Mesenchymal stem cell (in vitro differentiated cells and primary cell): ENCODE measurements around the gene NFATC2IP.
"Not testable (repeated sequence)": the region's sequence is repeated elsewhere in the genome, so short reads cannot be mapped to it uniquely, and the experiment has no call there.

Experiments
- DNase-seq: peaks from one replicate; pipeline ENCODE4 v3.0.0-alpha.2; 2013
- H2AFZ ChIP-seq: one replicate; pipeline ENCODE4 v1.6.1; 2013; ENCODE audit warnings: low read depth, mild to moderate bottlenecking, control low read depth, inconsistent platforms, low read length, moderate library complexity
- H2AK5ac ChIP-seq: 2 replicates; pipeline ENCODE4 v1.6.1; 2013; ENCODE audit warnings: low read length, moderate library complexity, mild to moderate bottlenecking, inconsistent platforms; ENCODE audit not compliant: severe bottlenecking
- H2BK120ac ChIP-seq: one replicate; pipeline ENCODE4 v1.6.1; 2013; ENCODE audit warnings: low read depth, mild to moderate bottlenecking, inconsistent platforms, low read length, moderate library complexity
- H2BK12ac ChIP-seq, 2 experiments: one replicate each; pipeline ENCODE4 v1.6.1; 2013; ENCODE audit warnings: inconsistent platforms in 2 of 2, low read length in 2 of 2, mild to moderate bottlenecking in 2 of 2, moderate library complexity in 2 of 2, control low read depth in 1 of 2
- H2BK15ac ChIP-seq: one replicate; pipeline ENCODE4 v1.6.1; 2013; ENCODE audit warnings: mild to moderate bottlenecking, low read depth, inconsistent platforms; ENCODE audit not compliant: poor library complexity, severe bottlenecking
- H2BK5ac ChIP-seq: 2 replicates; pipeline ENCODE4 v1.6.1; 2013; ENCODE audit warnings: low read depth, mild to moderate bottlenecking, low read length, control low read depth, inconsistent platforms; ENCODE audit not compliant: poor library complexity, severe bottlenecking
- H3K14ac ChIP-seq, 2 experiments: one replicate each; pipeline ENCODE4 v1.6.1; 2013; ENCODE audit warnings: inconsistent platforms in 2 of 2, low read length in 2 of 2, control low read depth in 1 of 2, mild to moderate bottlenecking in 1 of 2, moderate library complexity in 1 of 2
- H3K18ac ChIP-seq, 2 experiments: one replicate each; pipeline ENCODE4 v1.6.1; 2013; ENCODE audit warnings: inconsistent platforms in 2 of 2, low read length in 2 of 2, control low read depth in 1 of 2, low read depth in 1 of 2, mild to moderate bottlenecking in 1 of 2
- H3K23ac ChIP-seq, 2 experiments: one replicate each; pipeline ENCODE4 v1.6.1; 2013; ENCODE audit warnings: inconsistent platforms in 2 of 2, low read length in 2 of 2, mild to moderate bottlenecking in 2 of 2, moderate library complexity in 2 of 2, control low read depth in 1 of 2
- H3K27ac ChIP-seq: 2 replicates; pipeline ENCODE4 v1.5.1; 2013; ENCODE audit warnings: mild to moderate bottlenecking, moderate library complexity, low read length, control low read depth, inconsistent platforms; ENCODE audit not compliant: poor library complexity, severe bottlenecking
- H3K27me3 ChIP-seq, 2 experiments: 2 replicates each; pipeline versions ENCODE4 v1.6.1 to v1.7.0; 2013; ENCODE audit warnings: low read length in 2 of 2, mild to moderate bottlenecking in 2 of 2, moderate library complexity in 2 of 2, control low read depth in 1 of 2, inconsistent platforms in 1 of 2; ENCODE audit not compliant: control insufficient read depth in 1 of 2, insufficient read depth in 1 of 2
- H3K36me3 ChIP-seq, 2 experiments: 2 replicates each; pipeline versions ENCODE4 v1.6.1 to v1.7.0; 2013; ENCODE audit warnings: low read length in 2 of 2, control low read depth in 1 of 2, inconsistent platforms in 1 of 2, low read depth in 1 of 2, mild to moderate bottlenecking in 1 of 2; ENCODE audit not compliant: insufficient read depth in 2 of 2, control insufficient read depth in 1 of 2
- H3K4ac ChIP-seq, 2 experiments: one replicate each; pipeline ENCODE4 v1.6.1; 2013; ENCODE audit warnings: inconsistent platforms in 2 of 2, low read length in 2 of 2, mild to moderate bottlenecking in 2 of 2, moderate library complexity in 2 of 2, control low read depth in 1 of 2, low read depth in 1 of 2
- H3K4me1 ChIP-seq: 2 replicates; pipeline ENCODE4 v1.6.1; 2013; ENCODE audit warnings: low read depth, low read length, control low read depth; ENCODE audit not compliant: control insufficient read depth, insufficient read depth
- H3K4me2 ChIP-seq: 2 replicates; pipeline ENCODE4 v1.6.1; 2013; ENCODE audit warnings: low read length, mild to moderate bottlenecking, inconsistent platforms; ENCODE audit not compliant: poor library complexity, severe bottlenecking
- H3K4me3 ChIP-seq, 2 experiments: 2 replicates each; pipeline versions ENCODE4 v1.5.1 to v1.7.0; 2013; ENCODE audit warnings: low read length in 2 of 2, mild to moderate bottlenecking in 2 of 2, control low read depth in 1 of 2, low read depth in 1 of 2; ENCODE audit not compliant: insufficient read depth in 1 of 2
- H3K79me1 ChIP-seq: replicated peaks from 2 replicates; pipeline ENCODE4 v1.6.1; 2013; ENCODE audit warnings: mild to moderate bottlenecking, control low read depth, low read length, inconsistent platforms; ENCODE audit not compliant: poor library complexity, severe bottlenecking
- H3K9ac ChIP-seq: 2 replicates; pipeline ENCODE4 v1.7.0; 2013; ENCODE audit warnings: mild to moderate bottlenecking, low read length, moderate library complexity
- H3K9me3 ChIP-seq: 2 replicates; pipeline ENCODE4 v1.7.0; 2013; ENCODE audit warnings: mild to moderate bottlenecking, low read length; ENCODE audit not compliant: control insufficient read depth
- H4K8ac ChIP-seq: one replicate; pipeline ENCODE4 v1.6.1; 2013; ENCODE audit warnings: inconsistent platforms, mild to moderate bottlenecking, low read length, moderate library complexity
- H4K91ac ChIP-seq: one replicate; pipeline ENCODE4 v1.6.1; 2013; ENCODE audit warnings: mild to moderate bottlenecking, low read length, inconsistent platforms
- WGBS: methylation state at CpG from one replicate; pipeline ENCODE4 v1.1.7; 2013; ENCODE audit warnings: mixed read lengths; 5-methylcytosine and 5-hydroxymethylcytosine counted together

The NFATC2IP gene

DNA sequence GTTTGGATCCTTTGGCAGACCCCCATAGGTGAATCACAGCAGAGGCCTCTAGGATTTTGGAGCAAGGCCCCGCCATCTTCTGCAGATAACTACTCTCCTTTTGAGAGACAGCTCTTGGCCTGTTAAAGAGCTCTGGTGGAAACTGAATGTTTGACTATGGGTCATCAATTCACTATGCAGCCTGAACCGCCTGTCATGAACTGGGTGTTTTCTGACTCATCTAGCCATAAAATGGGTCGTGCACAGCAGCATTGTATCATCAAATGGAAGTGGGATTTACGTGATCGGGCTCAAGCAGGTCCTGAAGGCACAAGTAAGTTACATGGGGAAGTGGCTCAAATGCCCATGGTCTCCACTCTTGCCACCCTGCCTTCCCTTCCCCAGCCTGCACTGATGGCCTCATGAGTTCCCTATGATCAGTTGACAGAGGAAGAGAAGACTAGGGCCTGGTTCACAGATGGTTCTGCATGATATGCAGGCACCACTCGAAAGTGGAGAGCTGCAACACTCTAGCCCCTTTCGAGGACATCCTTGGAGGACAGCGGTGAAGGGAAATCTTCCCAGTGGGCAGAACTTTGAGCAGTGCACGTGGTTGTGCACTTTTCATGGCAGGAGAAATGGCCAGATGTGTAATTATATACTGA lies 53.9 kb downstream of the NFATC2IP start:
- H2BK5ac ChIP-seq, H3K18ac ChIP-seq, H3K36me3 ChIP-seq, H2BK12ac ChIP-seq, H2AFZ ChIP-seq, H3K4me1 ChIP-seq, DNase-seq, H3K23ac ChIP-seq, H3K4me2 ChIP-seq, H4K8ac ChIP-seq, H3K14ac ChIP-seq, H2BK15ac ChIP-seq, H3K79me1 ChIP-seq, H2BK120ac ChIP-seq, H3K9me3 ChIP-seq, H3K4ac ChIP-seq, H2AK5ac ChIP-seq, H3K9ac ChIP-seq, H3K27ac ChIP-seq, H4K91ac ChIP-seq, H3K4me3 ChIP-seq: not testable (repeated sequence)
- peaks cover 5 to 14% of the 10 kb centered on the region in 2 experiments for H3K27me3 ChIP-seq
- WGBS: 72% methylated on average over 9 of the region's 9 CpGs

DNA sequence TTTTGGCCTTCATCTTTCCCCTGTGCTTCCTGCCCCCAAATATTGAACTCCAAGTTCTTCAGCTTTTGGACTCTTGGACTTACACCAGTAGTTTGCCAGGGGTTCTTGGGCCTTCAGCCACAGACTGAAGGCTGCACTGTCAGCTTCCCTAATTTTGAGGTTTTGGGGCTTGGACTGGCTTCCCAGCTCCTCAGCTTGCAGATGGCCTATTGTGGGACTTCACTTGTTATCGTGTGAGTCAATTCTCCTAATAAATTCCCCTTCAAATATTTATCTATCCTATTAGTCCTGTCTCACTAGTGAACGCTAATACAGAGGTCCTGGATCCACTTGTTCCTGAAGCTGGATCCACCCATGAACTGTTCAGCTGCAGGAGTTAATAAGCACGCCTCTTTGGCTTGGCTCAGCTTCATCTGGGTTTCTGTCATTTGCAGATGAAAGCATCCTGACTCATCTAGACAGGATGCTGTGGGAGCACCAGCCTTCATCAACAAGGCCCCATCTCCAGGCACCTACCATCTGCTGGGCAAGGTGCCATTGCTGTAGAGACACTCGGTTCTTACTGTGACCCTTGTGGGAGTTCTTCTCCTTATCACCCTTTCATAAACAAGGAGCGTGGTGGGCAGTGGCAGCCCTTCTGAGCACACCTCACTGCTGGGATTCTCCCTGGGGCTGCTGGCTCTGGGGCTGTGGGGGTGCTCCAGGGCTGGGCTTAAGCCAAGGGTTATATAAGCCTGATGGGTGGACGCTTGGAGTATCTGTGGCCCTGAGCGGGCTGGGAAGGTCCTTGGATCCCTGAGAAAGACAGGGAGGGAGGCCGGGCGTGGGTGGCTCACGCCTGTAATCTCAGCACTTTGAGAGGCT lies 57.2 kb downstream of the NFATC2IP start:
- H3K4me3 ChIP-seq: no peak overlapping the region
- H3K14ac ChIP-seq: no peak overlapping the region
- no peak overlapping the region for H3K4ac ChIP-seq
- H2BK15ac ChIP-seq: no peak overlapping the region
- no peak overlapping the region for H3K18ac ChIP-seq
- no peak overlapping the region for H3K23ac ChIP-seq
- H3K4me1 ChIP-seq: peaks cover 2% of the 10 kb centered on the region
- H2AFZ ChIP-seq: no peak overlapping the region
- no peaks in the 10 kb centered on the region for H3K36me3 ChIP-seq
- H4K91ac ChIP-seq: no peak overlapping the region
- H3K9ac ChIP-seq: no peak overlapping the region
- no peaks in the 10 kb centered on the region for H3K79me1 ChIP-seq
- peaks cover 0 to 6% of the 10 kb centered on the region in 2 experiments for H3K27me3 ChIP-seq
- WGBS: 82% methylated on average over 10 of the region's 10 CpGs
- no peak overlapping the region for H3K4me2 ChIP-seq
- H3K27ac ChIP-seq: no peak overlapping the region
- no peaks in the 10 kb centered on the region for H3K9me3 ChIP-seq
- H2BK5ac ChIP-seq: no peak overlapping the region
- H2BK12ac ChIP-seq: no peak overlapping the region
- H2BK120ac ChIP-seq: no peak overlapping the region
- no peak for DNase-seq
- H2AK5ac ChIP-seq: no peak overlapping the region
- no peak overlapping the region for H4K8ac ChIP-seq

DNA sequence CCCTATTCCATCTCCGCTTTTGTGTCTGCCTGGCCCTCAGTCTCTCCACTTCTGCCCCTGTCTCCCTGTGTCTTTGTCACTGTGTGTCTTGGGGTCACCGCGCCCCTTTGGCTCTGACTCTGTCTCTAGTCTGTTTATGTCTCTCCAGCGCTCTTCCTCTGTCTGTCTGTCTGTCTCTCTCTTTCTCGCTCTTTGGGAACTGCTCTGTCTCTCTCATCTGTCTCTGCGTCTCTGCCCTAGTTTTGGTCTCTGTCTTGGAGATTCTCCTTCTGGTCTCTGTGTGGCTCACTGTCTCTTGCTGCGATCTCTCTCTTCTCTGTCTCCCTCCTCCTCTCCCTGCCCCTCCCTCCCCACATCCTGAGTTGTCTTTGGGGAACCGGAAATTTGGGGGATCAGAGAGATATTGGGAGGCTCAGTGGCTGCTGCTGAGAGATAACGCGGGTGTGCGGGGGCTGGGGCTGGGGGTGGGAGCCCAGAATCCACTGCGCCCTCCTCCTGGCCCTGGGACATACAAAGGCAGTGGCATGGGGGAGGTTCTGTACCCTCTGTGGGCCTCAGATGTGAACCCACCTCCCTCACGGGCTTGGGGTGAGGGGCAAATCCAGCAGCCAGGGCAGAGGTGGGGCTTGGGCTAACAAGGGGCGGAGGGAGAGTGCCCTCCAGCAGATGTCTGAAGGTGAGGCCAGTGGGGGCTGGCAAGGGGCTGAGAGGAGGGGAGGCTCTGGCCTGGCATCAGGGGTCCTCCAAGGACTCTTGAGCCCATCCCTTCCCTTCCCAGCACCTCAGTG lies 58.5 kb downstream of the NFATC2IP start:
- H3K14ac ChIP-seq: no peak overlapping the region
- no peak overlapping the region for H2BK120ac ChIP-seq
- H2BK5ac ChIP-seq: no peak overlapping the region
- H4K91ac ChIP-seq: no peak overlapping the region
- peaks cover 2% of the 10 kb centered on the region for H3K4me1 ChIP-seq
- H3K9me3 ChIP-seq: no peaks in the 10 kb centered on the region
- H3K18ac ChIP-seq: no peak overlapping the region
- H3K79me1 ChIP-seq: no peaks in the 10 kb centered on the region
- no peak overlapping the region for H3K27ac ChIP-seq
- no peak overlapping the region for H2BK15ac ChIP-seq
- H3K4me2 ChIP-seq: no peak overlapping the region
- H4K8ac ChIP-seq: no peak overlapping the region
- H3K36me3 ChIP-seq: no peaks in the 10 kb centered on the region
- H3K4me3 ChIP-seq: no peak overlapping the region
- no peak overlapping the region for H3K4ac ChIP-seq
- H2AFZ ChIP-seq: no peak overlapping the region
- H3K9ac ChIP-seq: no peak overlapping the region
- DNase-seq: no peak
- WGBS: 89% methylated on average over 14 of the region's 14 CpGs
- H2AK5ac ChIP-seq: no peak overlapping the region
- no peak overlapping the region for H3K23ac ChIP-seq
- peaks cover 0 to 6% of the 10 kb centered on the region in 2 experiments for H3K27me3 ChIP-seq
- no peak overlapping the region for H2BK12ac ChIP-seq

DNA sequence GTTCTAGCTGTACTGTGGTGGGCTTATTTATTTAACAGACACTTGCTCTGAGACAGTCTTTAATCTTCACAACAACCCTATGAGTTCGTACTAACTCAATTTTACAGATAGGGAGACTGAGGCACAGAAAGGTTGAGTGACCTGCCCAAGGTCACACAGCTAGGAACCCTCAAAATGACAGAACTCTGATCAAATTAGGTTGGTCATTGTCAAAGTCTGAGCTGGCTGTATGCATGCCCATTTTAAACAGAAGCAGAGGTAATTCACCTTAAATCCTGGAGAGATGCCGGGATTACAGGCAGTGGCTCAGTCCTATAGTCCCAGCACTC lies 59.1 kb downstream of the NFATC2IP start:
- no peaks in the 10 kb centered on the region for H3K36me3 ChIP-seq
- H3K4me2 ChIP-seq: no peak overlapping the region
- H2AFZ ChIP-seq: no peak overlapping the region
- H3K4ac ChIP-seq: no peak overlapping the region
- WGBS: 94% methylated on average over 2 of the region's 2 CpGs
- no peak overlapping the region for H2BK5ac ChIP-seq
- peaks cover 2% of the 10 kb centered on the region for H3K4me1 ChIP-seq
- H3K18ac ChIP-seq: no peak overlapping the region
- no peak for DNase-seq
- no peak overlapping the region for H2BK15ac ChIP-seq
- peaks cover 0 to 6% of the 10 kb centered on the region in 2 experiments for H3K27me3 ChIP-seq
- H2BK12ac ChIP-seq: no peak overlapping the region
- no peak overlapping the region for H4K91ac ChIP-seq
- H4K8ac ChIP-seq: no peak overlapping the region
- H3K4me3 ChIP-seq: no peak overlapping the region
- no peak overlapping the region for H3K9ac ChIP-seq
- H2BK120ac ChIP-seq: no peak overlapping the region
- no peak overlapping the region for H2AK5ac ChIP-seq
- no peak overlapping the region for H3K23ac ChIP-seq
- H3K79me1 ChIP-seq: no peaks in the 10 kb centered on the region
- H3K14ac ChIP-seq: no peak overlapping the region
- H3K27ac ChIP-seq: no peak overlapping the region
- H3K9me3 ChIP-seq: no peaks in the 10 kb centered on the region
